HepG2 (cell line): ENCODE measurements around the gene SPINK4. TPM values are rescaled to one million over a fixed set of nuclear protein-coding genes. Genes with fewer than 3 reads are reported as not detected.

Experiments
- CEBPB ChIP-seq: IDR thresholded peaks from 2 replicates; pipeline ENCODE4 v1.6.1; 2011; ENCODE audit warnings: low read depth, low read length, improper control_type of control experiment, borderline replicate concordance
- ELF3 ChIP-seq: IDR thresholded peaks from 2 replicates; pipeline ENCODE4 v1.6.1; 2016; ENCODE audit warnings: missing genetic modification reagents, missing compliant biosample characterization
- HBP1 ChIP-seq: IDR thresholded peaks from 2 replicates; pipeline ENCODE4 v1.6.1; 2016; ENCODE audit warnings: low read depth, control low read depth
- IKZF5 ChIP-seq: IDR thresholded peaks from 2 replicates; pipeline ENCODE4 v1.6.1; 2018; ENCODE audit warnings: missing genetic modification reagents, mild to moderate bottlenecking, missing compliant biosample characterization
- MBNL3 ChIP-seq: fragments of 250-450 bp; sonication (Bioruptor Pico); conservative IDR thresholded peaks from 2 replicates; pipeline ENCODE4 v1.8.0; 2022; ENCODE audit warnings: mild to moderate bottlenecking, inconsistent platforms
- MED8 ChIP-seq: sonication (generic); formaldehyde crosslinking; IDR thresholded peaks from 2 replicates; pipeline ENCODE4 v1.8.1; 2023; ENCODE audit warnings: mild to moderate bottlenecking, missing genetic modification reagents; ENCODE audit not compliant: insufficient replicate concordance
- MEIS2 ChIP-seq: sonication (generic); formaldehyde crosslinking; IDR thresholded peaks from 2 replicates; pipeline ENCODE4 v1.9.0; 2021; ENCODE audit warnings: mild to moderate bottlenecking, missing genetic modification reagents
- NFATC3 ChIP-seq: sonication (generic); formaldehyde crosslinking; IDR thresholded peaks from 2 replicates; pipeline ENCODE4 v1.5.1; 2020; ENCODE audit warnings: mild to moderate bottlenecking, missing genetic modification reagents
- NR2F2 ChIP-seq: IDR thresholded peaks from 2 replicates; pipeline ENCODE4 v1.6.1; 2012; ENCODE audit warnings: low read depth, inconsistent platforms, borderline replicate concordance
- PHF20 ChIP-seq: sonication (generic); formaldehyde crosslinking; IDR thresholded peaks from 2 replicates; pipeline ENCODE4 v1.5.0; 2020; ENCODE audit warnings: mild to moderate bottlenecking, missing genetic modification reagents
- PITX1 ChIP-seq: sonication (generic); formaldehyde crosslinking; IDR thresholded peaks from 2 replicates; pipeline ENCODE4 v1.5.1; 2020; ENCODE audit warnings: mild to moderate bottlenecking, missing genetic modification reagents
- SAFB2 ChIP-seq: sonication (generic); formaldehyde crosslinking; IDR thresholded peaks from 2 replicates; pipeline ENCODE4 v1.5.1; 2020; ENCODE audit warnings: missing genetic modification reagents, low read depth, mild to moderate bottlenecking, borderline replicate concordance
- SNAI1 ChIP-seq: sonication (generic); formaldehyde crosslinking; IDR thresholded peaks from 2 replicates; pipeline ENCODE4 v1.5.0; 2020; ENCODE audit warnings: mild to moderate bottlenecking, missing genetic modification reagents, borderline replicate concordance
- SRSF9 ChIP-seq: fragments of 200-400 bp; formaldehyde crosslinking; IDR thresholded peaks from 2 replicates; pipeline ENCODE4 v1.6.1; 2018; ENCODE audit warnings: borderline replicate concordance, mild to moderate bottlenecking, low read depth, low read length; ENCODE audit not compliant: insufficient read depth, poor library complexity, severe bottlenecking
- TBL1XR1 ChIP-seq: fragments of 150-350 bp; IDR thresholded peaks from 2 replicates; pipeline ENCODE4 v1.6.1; 2014; ENCODE audit warnings: borderline replicate concordance, low read length; ENCODE audit not compliant: partially characterized antibody
- TCF7 ChIP-seq: sonication (generic); IDR thresholded peaks from 2 replicates; pipeline ENCODE4 v1.6.1; 2016; ENCODE audit warnings: antibody characterized with exemption, low read depth
- XRCC5 ChIP-seq: fragments of 200-400 bp; formaldehyde crosslinking; optimal IDR thresholded peaks from 2 replicates; pipeline ENCODE3; 2017; ENCODE audit warnings: mild to moderate bottlenecking, low read length
- ZBTB20 ChIP-seq: sonication (generic); formaldehyde crosslinking; IDR thresholded peaks from 2 replicates; pipeline ENCODE4 v1.8.1; 2023; ENCODE audit warnings: missing genetic modification reagents, low read depth, mild to moderate bottlenecking, borderline replicate concordance
- ZNF138 ChIP-seq: sonication (generic); formaldehyde crosslinking; IDR thresholded peaks from 2 replicates; pipeline ENCODE4 v1.5.0; 2020; ENCODE audit warnings: mild to moderate bottlenecking, low read depth, missing genetic modification reagents
- ZNF180 ChIP-seq: sonication (generic); formaldehyde crosslinking; IDR thresholded peaks from 2 replicates; pipeline ENCODE4 v1.4.0; 2020; ENCODE audit warnings: low read depth, missing genetic modification reagents, borderline replicate concordance
- ZNF350 ChIP-seq: sonication (generic); formaldehyde crosslinking; IDR thresholded peaks from 2 replicates; pipeline ENCODE4 v1.4.0; 2020; ENCODE audit warnings: mild to moderate bottlenecking, low read depth, missing genetic modification reagents, borderline replicate concordance
- ZNF383 ChIP-seq: sonication (generic); formaldehyde crosslinking; IDR thresholded peaks from 2 replicates; pipeline ENCODE4 v1.4.0; 2020; ENCODE audit warnings: missing genetic modification reagents, mild to moderate bottlenecking, borderline replicate concordance
- ZNF615 ChIP-seq: sonication (generic); formaldehyde crosslinking; IDR thresholded peaks from 2 replicates; pipeline ENCODE4 v1.5.0; 2020; ENCODE audit warnings: mild to moderate bottlenecking, missing genetic modification reagents, borderline replicate concordance
- ZNF761 ChIP-seq: sonication (generic); formaldehyde crosslinking; conservative IDR thresholded peaks from 2 replicates; pipeline ENCODE4 v1.4.0; 2020; ENCODE audit warnings: mild to moderate bottlenecking, missing genetic modification reagents
- polyA plus RNA-seq, 8 experiments: library from polyadenylated mRNA; depleted of rRNA in 3 of 8; stranded (reverse) in 7 of 8; unstranded in 1 of 8; fragments of >200 nt; fragmentation: Illumina TruSeq in 4 of 8; extraction: Trizol in 4 of 8; gene quantifications; 2 replicates each; pipeline versions ENCODE4 v1.2.1 to v1.2.3, GENCODE V29; 2011 to 2016; ENCODE audit warnings: low read depth in 4 of 8, missing spikeins in 1 of 8, mixed read lengths in 1 of 8; ENCODE audit not compliant: insufficient read depth in 1 of 8
- total RNA-seq, 5 experiments: library from RNA; depleted of rRNA; stranded (reverse); fragments of >200 nt; fragmentation: Illumina TruSeq; extraction: Trizol; gene quantifications; 2 replicates each; pipeline ENCODE4 v1.2.3, GENCODE V29; 2016; ENCODE audit warnings: low read depth in 1 of 5
- TF ChIP-seq, protein P1 (sequence below): sonication (generic); formaldehyde crosslinking; IDR thresholded peaks from 2 replicates; pipeline ENCODE4 v1.4.0; 2020; ENCODE audit warnings: missing genetic modification reagents
- TF ChIP-seq, protein P2 (sequence below): sonication (generic); formaldehyde crosslinking; IDR thresholded peaks from 2 replicates; pipeline ENCODE4 v1.4.0; 2020; ENCODE audit warnings: mild to moderate bottlenecking, low read depth, missing genetic modification reagents

Gene SPINK4
- total and polyA plus RNA-seq, 2 of the 13 experiments (the other 11 are each of a cell fraction or from before 2014, with no cell fraction given) = 0.53 to 3.4 TPM

DNA sequence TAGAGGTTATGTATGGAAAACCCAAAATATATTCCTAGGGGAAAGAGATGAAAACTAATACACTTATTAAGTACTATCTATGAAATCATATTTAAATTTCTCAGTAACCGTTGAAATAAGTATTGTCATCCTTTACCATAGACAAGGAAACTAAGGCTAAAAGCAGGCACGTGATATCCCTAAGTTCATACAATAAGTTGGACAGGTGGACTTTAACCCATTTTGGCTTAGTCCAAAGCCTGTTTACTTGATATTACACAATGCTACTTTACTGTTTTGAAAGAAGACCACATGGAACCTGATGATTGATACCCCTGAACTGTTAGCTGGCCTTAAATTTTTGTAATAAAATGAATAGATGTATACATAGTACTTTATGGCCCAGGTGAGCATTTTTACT, 53.8 kb downstream of the SPINK4 start (continued):
- TF ChIP-seq HBP1 (CRISPR knock-in tag) (no peak), ELF3 (CRISPR knock-in tag) (peak; percentile 83), TBL1XR1 (no peak), ZNF180 (CRISPR knock-in tag) (no peak), CEBPB (peak; percentile 95), ZNF615 (CRISPR knock-in tag) (no peak), NFATC3 (CRISPR knock-in tag) (no peak), ZBTB20 (CRISPR knock-in tag) (no peak), XRCC5 (no peak), PHF20 (CRISPR knock-in tag) (no peak), PITX1 (CRISPR knock-in tag) (no peak), ZNF383 (CRISPR knock-in tag) (no peak), TCF7 (no peak), SAFB2 (CRISPR knock-in tag) (no peak), SRSF9 (no peak), ZNF350 (CRISPR knock-in tag) (no peak), IKZF5 (CRISPR knock-in tag) (no peak), MBNL3 (CRISPR knock-in tag) (no peak), ZNF761 (CRISPR knock-in tag) (no peak), MED8 (CRISPR knock-in tag) (no peak), SNAI1 (no peak), NR2F2 (no peak; the same call in 1 of the 2 replicates), MEIS2 (CRISPR knock-in tag) (no peak), ZNF138 (CRISPR knock-in tag) (no peak)
- TF ChIP-seq, protein P1, sequence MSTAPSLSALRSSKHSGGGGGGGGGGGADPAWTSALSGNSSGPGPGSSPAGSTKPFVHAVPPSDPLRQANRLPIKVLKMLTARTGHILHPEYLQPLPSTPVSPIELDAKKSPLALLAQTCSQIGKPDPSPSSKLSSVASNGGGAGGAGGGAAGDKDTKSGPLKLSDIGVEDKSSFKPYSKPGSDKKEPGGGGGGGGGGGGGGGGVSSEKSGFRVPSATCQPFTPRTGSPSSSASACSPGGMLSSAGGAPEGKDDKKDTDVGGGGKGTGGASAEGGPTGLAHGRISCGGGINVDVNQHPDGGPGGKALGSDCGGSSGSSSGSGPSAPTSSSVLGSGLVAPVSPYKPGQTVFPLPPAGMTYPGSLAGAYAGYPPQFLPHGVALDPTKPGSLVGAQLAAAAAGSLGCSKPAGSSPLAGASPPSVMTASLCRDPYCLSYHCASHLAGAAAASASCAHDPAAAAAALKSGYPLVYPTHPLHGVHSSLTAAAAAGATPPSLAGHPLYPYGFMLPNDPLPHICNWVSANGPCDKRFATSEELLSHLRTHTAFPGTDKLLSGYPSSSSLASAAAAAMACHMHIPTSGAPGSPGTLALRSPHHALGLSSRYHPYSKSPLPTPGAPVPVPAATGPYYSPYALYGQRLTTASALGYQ (CRISPR knock-in tag) = no peak
- TF ChIP-seq, protein P2, sequence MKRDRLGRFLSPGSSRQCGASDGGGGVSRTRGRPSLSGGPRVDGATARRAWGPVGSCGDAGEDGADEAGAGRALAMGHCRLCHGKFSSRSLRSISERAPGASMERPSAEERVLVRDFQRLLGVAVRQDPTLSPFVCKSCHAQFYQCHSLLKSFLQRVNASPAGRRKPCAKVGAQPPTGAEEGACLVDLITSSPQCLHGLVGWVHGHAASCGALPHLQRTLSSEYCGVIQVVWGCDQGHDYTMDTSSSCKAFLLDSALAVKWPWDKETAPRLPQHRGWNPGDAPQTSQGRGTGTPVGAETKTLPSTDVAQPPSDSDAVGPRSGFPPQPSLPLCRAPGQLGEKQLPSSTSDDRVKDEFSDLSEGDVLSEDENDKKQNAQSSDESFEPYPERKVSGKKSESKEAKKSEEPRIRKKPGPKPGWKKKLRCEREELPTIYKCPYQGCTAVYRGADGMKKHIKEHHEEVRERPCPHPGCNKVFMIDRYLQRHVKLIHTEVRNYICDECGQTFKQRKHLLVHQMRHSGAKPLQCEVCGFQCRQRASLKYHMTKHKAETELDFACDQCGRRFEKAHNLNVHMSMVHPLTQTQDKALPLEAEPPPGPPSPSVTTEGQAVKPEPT (CRISPR knock-in tag) = no peak
